ENCODE measurements around the gene STT3B. TPM values are rescaled to one million over a fixed set of nuclear protein-coding genes. Genes with fewer than 3 reads are reported as not detected.

The STT3B gene
- total and polyA plus RNA-seq, 2 donors from 2014 or later, result 44.7 to 89.9 TPM

GRCh38 chr3:31516757-31517156, 16.0 kb upstream of the STT3B start:
- no peaks in the 10 kb centered on the region for H3K4me1 ChIP-seq (ENCODE audit: control insufficient read depth in 2 of 3, insufficient read depth in 2 of 3, low read depth in 1 of 3, low read length in 3 of 3)
- no peak for FAIRE-seq
- DNase-seq, result no peak

GRCh38 chr3:31521468-31521867, 11.3 kb upstream of the STT3B start:
- DNase-seq (no peak), FAIRE-seq (no peak)
- Histone ChIP-seq H3K27ac (ENCODE audit: low read depth in 2 of 2, low read length in 2 of 2) (no peak overlapping the region), H3K27me3 (ENCODE audit: control insufficient read depth, insufficient read depth, low read length) (no peaks in the 10 kb centered on the region), H3K36me3 (ENCODE audit: control insufficient read depth in 2 of 3, insufficient read depth in 3 of 3, low read length in 3 of 3) (no peaks in the 10 kb centered on the region), H3K9ac (ENCODE audit: low read length in 3 of 3) (no peak overlapping the region), H3K4me3 (ENCODE audit: low read length in 3 of 3) (no peak overlapping the region), H3K4me1 (ENCODE audit: control insufficient read depth in 2 of 3, insufficient read depth in 2 of 3, low read depth in 1 of 3, low read length in 3 of 3) (no peaks in the 10 kb centered on the region), H3K9me3 (ENCODE audit: control insufficient read depth in 2 of 3, insufficient read depth in 1 of 3, low read length in 3 of 3) (no peaks in the 10 kb centered on the region)
- no peak for TF ChIP-seq CTCF (IDR thresholded peaks at IDR 0.05; ENCODE audit: borderline replicate concordance, extremely low read depth, insufficient read depth)
- intact Hi-C loops (cut with DNase I), result no loop called here

More at GRCh38 chr3:31516757-31517156, 16.0 kb upstream of the STT3B start:
- Histone ChIP-seq H3K27me3 (ENCODE audit: control insufficient read depth, insufficient read depth, low read length) (no peaks in the 10 kb centered on the region), H3K36me3 (ENCODE audit: control insufficient read depth in 2 of 3, insufficient read depth in 3 of 3, low read length in 3 of 3) (no peaks in the 10 kb centered on the region), H3K27ac (ENCODE audit: low read depth in 2 of 2, low read length in 2 of 2) (no peak overlapping the region), H3K4me3 (ENCODE audit: low read length in 3 of 3) (no peak overlapping the region), H3K9ac (ENCODE audit: low read length in 3 of 3) (no peak overlapping the region), H3K9me3 (ENCODE audit: control insufficient read depth in 2 of 3, insufficient read depth in 1 of 3, low read length in 3 of 3) (no peaks in the 10 kb centered on the region)
- TF ChIP-seq CTCF (IDR thresholded peaks at IDR 0.05; ENCODE audit: borderline replicate concordance, extremely low read depth, insufficient read depth), result no peak
- intact Hi-C loops (cut with DNase I), result no loop called here

- H3K9ac ChIP-seq (ENCODE audit: low read length in 3 of 3), result no peak overlapping the region
- DNase-seq, result no peak
- H3K36me3 ChIP-seq (ENCODE audit: control insufficient read depth in 2 of 3, insufficient read depth in 3 of 3, low read length in 3 of 3), result no peaks in the 10 kb centered on the region
- H3K9me3 ChIP-seq (ENCODE audit: control insufficient read depth in 2 of 3, insufficient read depth in 1 of 3, low read length in 3 of 3), result no peaks in the 10 kb centered on the region
- intact Hi-C loops (cut with DNase I), result no loop called here
- H3K4me1 ChIP-seq (ENCODE audit: control insufficient read depth in 2 of 3, insufficient read depth in 2 of 3, low read depth in 1 of 3, low read length in 3 of 3), result no peaks in the 10 kb centered on the region
- FAIRE-seq, result no peak
- TF ChIP-seq CTCF (IDR thresholded peaks at IDR 0.05; ENCODE audit: borderline replicate concordance, extremely low read depth, insufficient read depth), result no peak
- no peak overlapping the region for H3K27ac ChIP-seq (ENCODE audit: low read depth in 2 of 2, low read length in 2 of 2)
- H3K4me3 ChIP-seq (ENCODE audit: low read length in 3 of 3), result no peak overlapping the region
- no peaks in the 10 kb centered on the region for H3K27me3 ChIP-seq (ENCODE audit: control insufficient read depth, insufficient read depth, low read length)
Observed at GRCh38 chr3:31522152-31522551, 10.6 kb upstream of the STT3B start.

GRCh38 chr3:31523543-31523942, 9.2 kb upstream of the STT3B start:
- TF ChIP-seq CTCF (IDR thresholded peaks at IDR 0.05; ENCODE audit: borderline replicate concordance, extremely low read depth, insufficient read depth), result no peak
- intact Hi-C loops (cut with DNase I), result no loop called here
- Histone ChIP-seq H3K9me3 (ENCODE audit: control insufficient read depth in 2 of 3, insufficient read depth in 1 of 3, low read length in 3 of 3) (no peaks in the 10 kb centered on the region), H3K27ac (ENCODE audit: low read depth in 2 of 2, low read length in 2 of 2) (no peak overlapping the region), H3K4me3 (ENCODE audit: low read length in 3 of 3) (no peak overlapping the region), H3K27me3 (ENCODE audit: control insufficient read depth, insufficient read depth, low read length) (no peaks in the 10 kb centered on the region), H3K4me1 (ENCODE audit: control insufficient read depth in 2 of 3, insufficient read depth in 2 of 3, low read depth in 1 of 3, low read length in 3 of 3) (no peaks in the 10 kb centered on the region), H3K36me3 (ENCODE audit: control insufficient read depth in 2 of 3, insufficient read depth in 3 of 3, low read length in 3 of 3) (no peaks in the 10 kb centered on the region), H3K9ac (ENCODE audit: low read length in 3 of 3) (no peak overlapping the region)
- DNase-seq, result no peak
- FAIRE-seq, result no peak

Data from kidney (tissue), 14 donors.